NCI-H345 treated with DMSO at 0.1 percent for 48 hours (cell line): Measurements from ENCODE around the gene DNAH2.

ENCODE experiments used
- DNase-seq: peaks from one replicate; lab custom pipeline; 2025; ENCODE audit not compliant: unreplicated experiment; lab: John Stamatoyannopoulos, UW

Gene DNAH2

DNA sequence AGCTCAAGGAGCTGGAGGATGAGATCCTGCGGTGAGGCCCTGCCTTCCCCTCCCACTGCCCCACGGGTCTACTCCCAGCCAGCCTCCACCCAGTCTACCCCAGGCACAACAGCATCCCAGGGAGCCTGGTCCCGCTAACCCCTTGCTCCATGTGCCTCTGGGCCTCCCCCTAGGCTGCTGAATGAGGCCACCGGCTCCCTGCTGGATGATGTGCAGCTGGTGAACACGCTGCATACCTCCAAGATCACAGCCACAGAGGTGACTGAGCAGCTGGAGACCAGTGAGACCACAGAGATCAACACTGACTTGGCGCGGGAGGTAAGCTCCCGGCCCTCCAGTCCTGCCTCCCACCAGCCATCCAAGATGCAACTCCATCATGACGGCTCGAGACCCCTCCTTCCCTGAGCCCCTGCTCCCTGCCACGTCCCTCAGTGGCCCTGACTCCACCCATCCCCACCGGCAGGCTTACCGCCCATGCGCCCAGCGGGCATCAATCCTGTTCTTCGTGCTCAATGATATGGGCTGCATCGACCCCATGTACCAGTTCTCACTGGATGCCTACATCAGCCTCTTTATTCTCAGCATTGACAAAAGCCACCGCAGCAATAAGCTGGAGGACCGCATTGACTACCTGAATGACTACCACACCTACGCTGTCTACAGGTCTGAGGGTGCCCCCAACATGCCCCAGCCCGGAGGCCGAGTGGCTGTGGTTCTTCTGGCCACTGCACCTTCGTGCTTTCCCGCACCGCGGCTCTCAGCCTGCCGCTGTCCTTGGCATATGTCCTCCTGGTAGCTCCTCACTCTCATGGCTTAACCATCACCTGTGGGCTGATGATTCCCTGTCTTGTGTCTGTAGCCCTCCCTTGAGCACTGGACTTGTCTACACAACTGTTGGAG, 101.5 kb downstream of the DNAH2 start:
- DNase-seq, result no peak

DNA sequence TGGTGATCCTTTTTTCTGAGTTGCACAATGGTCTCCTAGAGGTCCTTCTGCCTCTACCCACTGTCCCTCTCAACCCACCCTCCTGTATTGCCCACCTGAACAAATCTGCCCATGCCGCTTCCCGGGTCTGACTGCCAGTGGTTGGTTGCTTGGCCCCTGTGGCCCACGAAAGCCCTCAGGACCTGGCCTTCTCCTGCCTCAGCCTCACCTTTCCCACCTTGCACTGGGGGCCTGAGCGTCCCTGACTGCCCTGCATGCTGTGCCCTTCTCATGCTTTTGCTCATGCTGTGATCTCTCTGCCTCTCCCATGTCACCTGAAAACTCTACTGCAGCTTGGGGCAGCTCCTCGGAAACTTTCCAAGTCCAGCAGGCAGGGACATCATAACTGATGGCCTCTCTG, 102.7 kb downstream of the DNAH2 start:
- no peak for DNase-seq

DNA sequence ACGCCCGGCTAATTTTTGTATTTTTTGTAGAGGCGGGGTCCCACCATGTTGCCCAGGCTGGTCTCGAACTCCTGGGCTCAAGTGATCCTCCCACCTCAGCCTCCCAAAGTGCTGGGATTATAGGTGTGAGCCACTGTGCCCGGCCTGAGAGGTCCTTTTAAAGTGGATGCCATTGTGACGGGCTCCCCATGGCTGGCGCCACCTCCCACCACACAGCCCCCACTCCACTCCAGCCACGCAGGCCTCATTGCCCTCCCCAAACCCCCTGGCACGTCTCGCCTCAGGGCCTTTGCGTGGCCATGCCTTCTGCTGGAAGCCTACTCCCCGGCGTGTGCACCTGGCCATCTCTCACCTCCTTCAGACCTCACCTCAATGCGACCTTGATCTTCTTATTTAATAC, 104.6 kb downstream of the DNAH2 start:
- DNase-seq, result no peak

DNA sequence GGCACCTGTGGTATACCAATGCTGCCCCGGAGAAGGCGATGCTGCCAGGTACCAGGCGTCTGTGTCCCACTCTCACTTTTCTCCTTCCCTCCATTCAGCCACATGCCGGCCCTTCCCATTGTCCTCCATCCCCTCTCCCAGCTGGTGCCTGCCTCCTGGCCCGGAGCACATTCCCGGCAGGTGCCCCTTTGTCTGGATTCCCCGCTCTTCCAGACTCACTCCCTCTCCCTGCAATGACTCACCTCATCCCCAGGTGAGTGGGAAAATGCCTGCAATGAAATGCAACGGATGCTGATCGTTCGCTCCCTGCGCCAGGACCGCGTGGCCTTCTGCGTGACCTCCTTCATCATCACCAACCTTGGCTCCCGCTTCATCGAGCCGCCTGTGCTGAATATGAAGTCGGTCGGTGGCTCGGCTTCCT, 106.0 kb downstream of the DNAH2 start:
- DNase-seq, result no peak

DNA sequence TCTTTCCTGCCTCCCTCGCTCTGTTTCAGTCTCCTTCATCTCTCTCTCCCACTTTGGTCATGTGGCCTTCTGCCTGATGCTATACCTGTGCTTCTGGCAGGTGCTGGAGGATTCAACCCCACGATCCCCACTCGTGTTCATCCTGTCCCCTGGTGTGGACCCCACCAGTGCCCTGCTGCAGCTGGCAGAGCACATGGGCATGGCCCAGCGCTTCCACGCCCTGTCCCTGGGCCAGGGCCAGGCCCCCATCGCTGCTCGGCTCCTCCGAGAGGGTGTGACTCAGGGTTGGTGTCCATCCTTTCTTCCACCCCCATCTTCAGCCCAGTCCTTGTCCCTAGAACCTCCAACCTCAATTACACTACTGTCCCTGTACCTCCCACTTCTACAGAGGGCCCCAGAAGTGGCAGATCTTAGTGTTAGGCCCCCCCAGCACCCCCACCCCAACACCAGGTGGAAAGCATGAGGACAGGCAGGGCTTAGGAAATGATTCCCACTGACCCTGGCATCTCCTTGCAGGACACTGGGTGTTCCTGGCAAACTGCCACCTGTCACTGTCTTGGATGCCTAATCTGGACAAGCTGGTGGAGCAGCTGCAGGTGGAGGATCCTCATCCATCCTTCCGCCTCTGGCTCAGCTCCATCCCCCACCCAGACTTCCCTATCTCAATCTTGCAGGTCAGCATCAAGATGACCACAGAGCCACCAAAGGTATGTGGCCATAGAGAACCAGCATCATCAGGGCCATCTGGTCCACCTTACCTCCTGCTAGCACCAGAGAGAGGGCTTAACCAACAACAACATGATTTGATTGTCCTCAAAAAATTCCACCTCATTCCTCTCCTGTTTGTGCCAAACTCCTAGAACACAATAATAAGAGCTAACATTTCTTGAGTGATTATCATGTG, 106.7 kb downstream of the DNAH2 start:
- no peak for DNase-seq

DNA sequence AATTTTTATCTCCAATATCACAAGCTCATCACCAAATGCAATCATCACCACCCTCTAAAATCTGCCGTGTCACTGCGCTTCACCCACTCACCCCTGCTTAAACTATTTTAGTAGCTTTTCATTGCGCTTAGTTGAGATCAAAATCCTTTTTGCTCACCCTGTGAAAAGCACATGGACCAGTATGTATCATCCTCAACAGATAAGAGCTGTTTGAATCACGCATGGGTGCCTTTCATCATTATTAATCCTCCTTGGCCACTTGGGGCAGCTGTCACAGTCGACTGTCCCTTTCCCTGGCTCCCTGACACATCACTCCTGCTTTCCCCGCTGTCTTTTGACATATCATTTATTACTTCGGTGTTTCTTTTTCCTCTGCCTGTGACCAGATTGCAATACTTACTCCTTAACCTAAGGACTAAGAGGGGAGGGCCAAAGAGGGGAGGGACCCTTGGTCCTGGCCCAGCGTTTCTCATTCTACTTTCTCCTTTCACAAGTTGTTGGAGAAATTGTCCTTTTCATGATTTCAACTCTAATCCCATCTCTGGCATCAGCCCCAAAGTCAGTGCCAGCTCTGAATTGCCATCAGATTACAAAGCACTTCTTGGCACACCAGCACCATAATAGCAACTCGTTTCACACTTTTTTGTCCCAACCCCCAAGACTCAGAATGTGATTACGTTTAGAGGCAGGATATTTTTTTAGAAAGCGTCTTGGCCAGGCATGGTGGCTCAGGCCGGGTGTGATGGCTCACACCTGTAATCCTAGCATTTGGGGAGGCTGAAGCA, 107.9 kb downstream of the DNAH2 start:
- no peak for DNase-seq

DNA sequence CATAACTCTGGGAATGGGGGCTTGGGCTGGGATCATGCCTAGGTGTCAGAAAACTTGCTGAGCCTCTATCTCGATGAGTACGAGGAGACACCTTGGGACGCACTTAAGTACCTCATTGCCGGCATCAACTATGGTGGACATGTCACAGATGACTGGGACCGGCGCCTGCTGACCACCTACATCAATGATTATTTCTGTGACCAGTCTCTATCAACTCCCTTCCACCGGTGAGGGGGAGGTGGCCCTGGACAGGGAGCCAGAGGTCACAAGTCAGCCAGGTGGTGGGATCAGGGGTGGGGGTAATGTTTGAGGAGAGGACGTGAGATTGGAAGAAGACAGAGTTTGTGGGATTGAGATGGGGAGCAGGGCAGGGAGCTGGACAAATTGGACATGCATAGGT, 113.1 kb downstream of the DNAH2 start:
- no peak for DNase-seq

DNA sequence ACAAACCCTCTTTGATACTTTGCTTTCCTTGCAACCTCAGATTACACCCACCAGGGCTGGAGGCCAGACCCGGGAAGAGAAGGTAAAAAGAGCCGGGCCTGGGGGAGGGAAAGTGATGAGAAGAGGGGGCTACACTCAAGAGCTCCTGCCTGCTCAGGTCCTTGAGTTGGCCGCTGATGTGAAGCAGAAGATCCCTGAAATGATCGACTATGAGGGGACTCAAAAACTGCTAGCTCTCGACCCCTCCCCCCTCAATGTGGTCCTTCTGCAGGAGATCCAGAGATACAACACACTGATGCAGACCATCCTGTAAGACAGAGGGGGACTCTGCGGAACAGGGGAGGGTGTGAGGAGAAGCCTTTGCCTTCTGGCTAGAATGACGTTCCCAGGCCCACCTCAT, 113.7 kb downstream of the DNAH2 start:
- no peak for DNase-seq

DNA sequence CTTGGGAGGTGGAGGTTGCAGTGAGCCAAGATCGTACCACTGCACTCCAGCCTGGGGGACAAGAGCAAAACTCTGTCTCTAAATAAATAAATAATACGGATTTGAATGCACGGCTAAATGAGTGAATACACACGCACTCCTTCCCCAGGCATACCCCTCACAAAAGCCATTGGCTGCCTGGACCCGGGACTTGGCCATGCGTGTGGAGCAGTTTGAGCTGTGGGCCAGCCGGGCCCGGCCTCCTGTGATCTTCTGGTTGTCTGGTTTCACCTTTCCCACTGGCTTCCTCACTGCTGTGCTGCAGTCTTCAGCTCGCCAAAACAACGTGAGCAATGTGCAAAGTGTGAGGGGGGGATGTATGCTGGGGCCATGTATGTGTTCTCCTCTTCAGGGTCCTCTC, 114.9 kb downstream of the DNAH2 start:
- DNase-seq, result no peak

DNA sequence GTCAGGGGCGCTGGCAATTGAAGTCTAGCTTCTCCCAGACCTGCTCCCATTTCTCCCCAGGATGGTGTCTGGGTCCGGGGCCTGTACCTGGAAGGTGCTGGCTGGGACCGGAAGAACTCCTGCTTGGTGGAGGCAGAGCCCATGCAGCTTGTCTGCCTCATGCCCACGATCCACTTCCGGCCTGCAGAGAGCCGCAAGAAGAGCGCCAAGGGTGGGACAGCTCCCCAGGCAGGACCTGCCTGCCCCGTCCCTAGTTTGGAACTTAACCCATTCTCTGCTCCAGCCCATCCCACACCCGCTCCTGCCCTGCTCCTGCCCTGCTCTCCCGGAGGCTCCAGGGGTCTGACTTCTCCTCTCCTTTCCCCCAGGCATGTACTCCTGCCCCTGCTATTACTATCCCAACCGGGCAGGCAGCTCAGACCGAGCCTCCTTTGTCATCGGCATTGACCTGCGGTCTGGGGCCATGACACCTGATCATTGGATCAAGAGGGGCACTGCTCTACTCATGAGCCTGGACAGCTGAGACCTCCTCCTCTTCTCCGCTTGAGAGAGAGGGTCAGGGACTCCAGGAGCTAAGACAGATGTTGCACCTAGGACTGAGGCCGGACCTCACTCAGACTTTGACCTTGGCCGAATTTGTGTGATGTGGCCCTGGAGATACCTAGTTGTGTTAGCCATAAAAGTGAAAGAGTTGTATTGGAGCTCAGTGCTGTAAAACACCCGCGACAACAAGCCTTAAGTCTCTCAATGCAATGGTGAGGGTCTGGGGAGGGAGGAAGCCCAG, 115.7 kb downstream of the DNAH2 start:
- no peak for DNase-seq

DNA sequence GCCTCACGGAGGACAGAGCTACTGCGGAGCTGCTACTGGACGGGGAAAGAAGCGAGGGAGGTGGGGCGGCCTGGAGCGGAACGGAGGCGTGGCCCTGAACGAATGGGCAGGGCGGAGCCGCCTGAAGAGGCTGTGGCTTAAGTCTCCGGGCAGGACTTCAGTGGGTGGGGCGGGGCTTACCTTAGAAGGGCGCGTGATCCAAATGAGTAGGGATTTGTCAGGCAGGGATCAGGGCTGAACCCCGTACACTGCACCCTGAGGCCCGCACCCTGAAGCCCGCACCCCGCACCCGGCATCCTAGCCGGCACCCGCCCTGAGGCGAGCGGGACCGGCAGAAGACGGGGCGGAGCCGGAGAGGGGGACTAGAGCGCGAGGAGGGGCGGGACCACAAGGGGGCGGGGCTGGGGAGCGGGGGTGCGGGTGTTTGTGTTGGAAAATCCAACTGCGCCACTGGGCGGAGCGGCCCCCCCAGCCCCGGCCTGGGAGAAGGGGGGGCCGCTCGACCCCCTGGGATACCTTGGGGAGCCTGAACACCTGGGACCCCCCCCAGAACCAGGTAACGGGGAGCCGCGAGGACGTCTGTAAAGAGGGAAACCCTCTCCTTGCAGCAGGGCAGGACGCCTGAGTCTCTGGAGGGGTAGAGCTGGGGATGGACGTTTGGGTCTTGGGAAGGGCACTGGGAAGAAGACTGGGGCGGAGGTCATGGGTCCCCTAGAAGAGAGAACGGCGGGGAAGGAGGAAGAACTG, 116.4 kb downstream of the DNAH2 start, which contains the start of gene KDM6B:
TSS of gene KDM6B (plus strand) at position 423 of the 747 bp plus-strand sequence. CDS start 11,338 bp downstream, outside the sequence.
- peak; percentile 64 for DNase-seq

DNA sequence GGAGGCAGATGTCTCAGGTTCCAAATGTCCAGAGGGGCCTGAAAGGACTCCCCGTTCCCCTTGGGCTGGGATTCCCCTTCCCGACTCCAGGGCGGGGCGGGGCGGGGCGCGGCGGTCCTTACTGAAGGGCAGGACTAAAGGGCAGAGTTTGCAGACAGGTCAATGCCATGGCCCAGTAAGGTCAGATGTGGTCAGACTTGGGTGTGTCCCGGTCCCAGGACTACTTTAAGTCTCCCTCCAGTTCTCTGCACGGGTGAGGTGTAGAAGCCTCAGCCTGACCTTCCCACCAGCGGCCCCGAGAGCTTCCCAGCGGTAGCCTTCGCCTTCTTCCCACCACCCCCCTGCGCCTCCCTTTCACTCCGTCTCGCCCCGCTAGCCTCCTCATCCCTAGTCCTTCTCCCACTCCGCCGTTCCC, 117.0 kb downstream of the DNAH2 start:
- no peak for DNase-seq

DNA sequence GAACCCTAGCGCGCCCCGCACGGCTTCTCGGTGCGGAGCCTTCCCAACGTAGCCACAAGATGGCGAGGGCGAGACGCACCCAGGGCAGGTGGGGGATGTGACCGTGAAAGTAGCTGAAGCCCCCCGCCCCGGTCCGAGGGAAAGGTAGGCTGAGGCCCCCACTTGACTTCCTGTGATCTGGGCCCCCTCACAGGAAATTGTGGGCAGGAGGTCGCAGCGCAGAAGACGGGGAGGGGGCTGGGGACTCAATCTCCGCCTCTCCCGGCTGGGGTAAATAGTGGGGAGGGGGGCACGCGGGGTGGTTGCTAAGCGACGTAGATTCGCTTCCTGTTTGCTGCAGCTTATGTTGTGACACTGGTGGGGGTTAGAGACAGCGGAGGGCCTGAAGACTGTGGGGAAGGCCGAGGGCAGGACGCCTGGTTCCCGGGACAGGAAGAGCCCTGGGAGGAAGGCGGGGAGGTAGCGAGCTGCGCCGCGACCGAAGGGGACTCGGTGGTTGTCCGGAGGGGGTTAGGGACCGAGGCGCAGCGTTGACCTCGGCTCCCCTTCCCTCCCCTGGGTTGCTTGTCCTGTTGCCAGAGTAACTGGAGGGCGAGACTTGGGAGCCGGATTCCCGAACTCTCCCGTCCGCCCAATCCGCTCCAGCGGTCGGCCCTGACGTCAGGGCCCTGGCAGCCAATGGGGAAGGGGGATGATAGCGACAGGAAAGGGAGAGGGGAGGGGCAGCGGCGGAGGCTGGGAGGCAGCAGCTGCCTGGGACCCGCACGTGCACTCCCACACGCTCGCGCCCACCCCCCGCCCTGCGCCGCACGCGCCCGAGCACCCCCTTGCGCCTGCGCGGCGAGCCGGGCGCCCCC, 117.6 kb downstream of the DNAH2 start:
- peak; percentile 86 for DNase-seq

DNA sequence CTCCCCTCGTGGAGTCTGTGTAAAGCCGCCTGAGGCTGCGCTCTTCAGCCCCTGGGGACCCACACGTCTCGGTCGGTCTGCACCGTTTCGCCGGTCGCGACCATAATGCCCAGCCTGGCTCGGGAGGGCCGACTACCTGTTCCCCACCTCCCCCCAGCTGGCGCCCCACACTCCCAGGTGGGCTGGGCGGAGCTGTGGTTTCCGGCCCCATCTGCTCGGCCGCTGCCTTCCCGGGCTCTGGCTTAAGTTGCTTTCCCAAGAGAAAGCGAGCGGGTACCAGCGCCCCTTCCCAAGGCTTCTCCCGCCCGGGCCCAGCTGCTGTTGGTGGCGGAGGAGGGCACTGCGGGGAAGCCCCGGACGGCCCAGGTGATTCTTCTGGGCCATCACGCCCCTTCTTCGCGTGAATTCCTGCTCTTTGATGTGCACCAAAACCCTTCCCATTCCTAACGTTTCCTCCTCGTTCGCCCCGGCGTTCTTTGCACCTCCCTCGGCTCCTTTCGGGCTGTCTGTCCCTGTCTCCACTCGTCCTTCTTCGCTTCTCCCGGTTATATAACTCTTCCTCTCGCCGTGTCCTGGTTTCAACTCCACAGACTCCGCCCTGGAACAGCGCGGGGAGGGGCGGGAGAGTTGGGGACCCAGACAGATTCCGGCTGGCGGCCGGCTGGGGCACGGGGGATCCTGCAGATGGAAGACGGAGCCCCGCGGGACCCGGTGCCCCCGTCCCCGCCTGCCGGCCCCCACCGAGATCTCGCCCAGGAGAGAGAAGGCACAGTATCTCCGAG, 118.5 kb downstream of the DNAH2 start:
- DNase-seq, result no peak

DNA sequence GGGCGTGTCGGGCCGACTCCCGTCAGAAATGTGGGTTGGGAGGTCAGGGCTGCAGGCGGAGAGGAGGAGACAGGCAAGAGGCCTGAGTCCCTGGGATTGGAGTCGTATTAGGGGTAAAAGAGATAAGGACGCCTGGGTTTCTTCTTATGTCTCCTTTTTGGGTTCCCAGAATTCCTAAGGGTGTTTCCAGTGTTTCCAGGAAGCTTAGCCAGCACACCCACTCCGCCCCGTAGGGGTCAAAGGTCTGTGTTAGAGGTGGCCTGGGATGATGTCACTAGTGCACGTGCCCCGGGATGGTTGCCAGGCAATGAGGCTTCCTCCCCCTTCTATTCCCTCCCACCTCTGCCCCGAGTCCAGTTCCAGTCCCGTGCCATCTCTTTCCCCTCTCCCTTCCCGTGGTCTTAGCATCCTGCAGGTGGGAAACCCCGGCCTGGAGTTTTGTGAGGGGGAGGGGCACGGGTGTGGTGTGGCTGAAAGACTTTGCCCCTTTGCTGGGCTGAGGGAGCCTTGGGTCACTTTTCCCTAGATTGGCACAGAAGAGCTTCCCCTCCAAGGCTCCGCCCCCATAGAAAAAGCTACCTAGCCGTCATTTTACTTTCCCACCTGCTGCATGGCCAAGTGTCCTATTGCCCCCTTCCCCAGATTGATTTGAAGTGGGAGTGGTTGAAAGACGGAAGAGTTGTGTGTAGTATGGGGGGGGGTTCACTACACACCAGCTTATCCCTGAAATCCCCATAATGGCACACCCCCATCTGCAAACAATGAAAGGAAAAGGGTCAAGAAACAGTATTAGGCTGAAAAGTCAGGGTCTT, 119.3 kb downstream of the DNAH2 start:
- DNase-seq, result peak; percentile 78

DNA sequence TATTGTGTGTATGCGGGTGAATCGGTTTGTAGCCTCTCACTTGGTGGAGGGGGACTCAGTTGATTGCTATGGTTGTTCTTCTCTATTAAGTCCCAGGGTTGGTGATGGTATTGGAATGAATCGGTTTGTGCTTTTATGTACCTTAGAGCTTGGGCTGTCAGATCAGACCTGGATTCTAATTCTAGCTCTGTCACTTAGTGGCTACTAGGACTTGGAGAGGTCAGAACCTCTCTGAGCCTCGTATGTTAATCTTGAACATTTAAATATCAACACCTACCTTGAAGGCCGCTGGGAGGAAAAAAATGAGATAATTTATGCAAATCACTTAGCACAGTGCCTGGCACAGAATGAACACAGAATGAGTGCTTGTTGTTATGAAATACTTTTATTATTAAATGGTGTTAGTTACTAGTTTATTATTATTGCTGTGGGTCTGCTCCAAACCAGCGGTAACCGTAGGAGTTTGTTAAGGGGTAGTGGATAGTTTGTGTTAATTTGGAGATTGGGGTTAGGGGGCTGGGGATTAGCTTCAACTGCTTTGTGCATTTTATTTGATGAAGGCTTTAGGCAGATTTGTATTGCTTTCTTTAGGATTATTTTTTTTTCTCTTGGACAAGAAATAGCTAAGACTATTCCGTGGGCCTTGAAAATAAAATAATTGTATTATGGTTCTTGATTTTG, 120.0 kb downstream of the DNAH2 start:
- peak; percentile 49 for DNase-seq
